Activated T-cell treated with anti-CD3 and anti-CD28 coated beads, Interleukin-2, amount 50 U/mL, for 48 hours (primary cell): ENCODE measurements around the gene SPTBN5.

Experiments used
- DNase-seq, 2 experiments: peaks; one replicate each; pipeline ENCODE4 v3.0.0-alpha.2; 2020

SPTBN5 gene

DNA sequence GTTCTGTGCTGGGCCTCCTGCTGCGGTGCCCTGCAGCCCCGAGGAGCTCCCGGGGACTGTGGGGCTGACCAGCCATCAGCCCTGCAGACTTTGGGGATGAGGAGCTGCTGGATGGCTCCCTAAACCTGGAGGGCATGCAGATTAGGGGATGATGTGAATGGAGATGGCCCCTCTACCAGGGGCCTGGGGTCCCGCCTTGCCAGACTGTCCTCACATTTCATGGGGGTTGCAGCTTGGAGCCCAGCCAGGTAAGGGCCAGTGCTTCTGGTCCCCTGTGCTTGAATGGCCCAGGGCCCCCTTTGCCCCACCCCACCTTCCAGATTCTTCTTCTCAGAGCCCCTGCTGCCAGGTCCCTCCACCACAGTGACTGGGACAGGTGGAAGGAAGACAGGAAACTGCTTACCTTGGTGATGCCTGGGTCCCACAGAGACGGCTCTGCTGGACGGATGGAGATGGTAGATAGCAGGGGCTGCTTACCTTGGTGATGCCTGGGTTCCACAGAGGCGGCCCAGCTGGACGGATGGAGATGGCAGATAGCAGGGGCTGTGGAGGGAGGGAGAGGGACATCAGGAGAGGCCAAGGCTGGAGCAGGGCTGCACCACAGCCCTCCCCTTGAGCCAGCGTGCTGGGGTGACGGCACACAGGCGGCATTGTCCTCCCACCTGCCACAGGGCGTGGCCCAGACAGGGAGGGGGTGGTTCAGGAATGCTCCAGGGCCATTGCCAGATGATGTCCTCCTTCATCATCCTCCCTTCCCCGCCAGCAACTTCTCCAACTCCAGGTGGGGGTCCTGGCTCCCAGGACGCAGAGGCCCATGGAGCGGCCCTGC, at the start of gene SPTBN5:
SPTBN5 (minus strand) TSS at position 632 of the 829 bp plus-strand sequence; CDS start at position 76, 556 bp downstream.
- DNase-seq: no peak

GRCh38 chr15:41942886-41943285, 49.0 kb upstream of the SPTBN5 start:
- DNase-seq: no peak

DNA sequence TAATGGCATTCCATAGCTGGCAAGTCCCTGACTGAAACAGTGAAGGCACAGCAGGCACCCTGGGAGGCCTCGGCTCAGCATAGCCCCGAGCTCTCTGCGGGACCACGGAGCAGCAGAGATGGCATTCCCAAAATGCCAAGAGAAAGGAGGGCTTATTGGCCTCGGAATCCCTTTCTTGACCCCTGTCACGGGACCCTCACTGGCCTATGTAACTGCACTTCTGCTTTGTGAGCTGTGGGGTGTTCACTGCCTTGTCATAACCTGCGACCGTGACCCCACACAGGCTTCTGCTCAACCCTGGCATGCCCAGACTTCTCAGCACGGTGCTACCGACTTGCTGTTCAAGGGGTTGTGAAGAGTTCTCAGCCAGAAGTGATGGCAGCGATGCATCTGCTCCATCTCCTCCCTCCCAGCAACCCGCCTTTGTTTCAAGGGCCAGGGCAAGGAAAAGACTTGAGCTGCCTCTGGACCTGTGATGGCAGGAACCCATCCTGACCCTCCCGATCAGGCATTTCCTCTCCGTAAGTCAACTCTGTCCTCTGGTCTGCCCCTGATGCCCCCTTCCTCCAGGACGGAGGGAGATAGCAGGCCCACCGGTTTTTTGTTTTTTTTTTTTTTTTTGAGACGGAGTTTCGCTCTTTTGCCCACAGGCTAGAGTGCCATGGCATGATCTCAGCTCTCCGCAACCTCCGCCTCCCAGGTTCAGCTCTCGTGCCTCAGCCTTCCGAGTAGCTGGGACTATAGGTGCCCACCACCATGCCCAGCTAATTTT, 48.0 kb upstream of the SPTBN5 start:
- DNase-seq: no peak

DNA sequence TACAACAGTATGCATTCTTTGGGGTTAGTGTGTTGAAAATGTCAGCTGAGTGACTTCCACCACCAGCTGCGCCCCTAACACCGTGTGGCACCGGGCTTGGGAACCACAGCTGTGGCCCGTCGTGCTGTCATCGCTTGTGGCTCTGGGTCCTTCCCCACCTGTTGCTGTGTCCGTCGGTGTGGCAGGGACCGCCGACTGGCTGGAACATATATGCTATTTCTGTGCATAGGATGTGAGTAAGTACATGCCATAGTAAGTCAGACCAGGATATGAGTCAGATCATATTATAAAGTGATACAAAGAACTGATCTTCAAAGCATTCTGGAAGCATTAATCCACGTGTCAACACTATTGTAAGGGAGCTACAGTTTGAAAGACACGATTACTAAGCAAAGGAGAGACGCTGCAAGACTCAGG, 46.6 kb upstream of the SPTBN5 start:
- DNase-seq: peak; percentile 77 to 81

DNA sequence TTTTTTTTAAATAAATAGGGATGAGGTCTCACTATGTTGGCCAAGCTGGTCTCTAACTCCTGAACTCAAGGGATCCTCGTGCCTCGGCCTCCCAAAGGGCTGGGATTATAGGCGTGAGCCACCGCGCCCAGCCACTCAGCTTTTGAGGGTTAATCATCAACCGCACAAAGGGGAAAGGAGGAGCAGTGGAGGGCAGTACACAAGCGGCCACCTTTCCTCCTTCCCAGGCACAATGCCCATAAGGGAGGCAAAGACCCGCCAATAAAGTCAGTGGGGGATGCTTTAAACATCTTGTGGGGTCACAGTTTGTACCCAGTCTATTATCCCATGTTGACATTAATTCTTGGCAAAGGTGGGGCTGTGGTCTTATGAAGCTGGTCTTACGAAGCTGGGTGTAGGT, 46.1 kb upstream of the SPTBN5 start:
- no peak for DNase-seq

DNA sequence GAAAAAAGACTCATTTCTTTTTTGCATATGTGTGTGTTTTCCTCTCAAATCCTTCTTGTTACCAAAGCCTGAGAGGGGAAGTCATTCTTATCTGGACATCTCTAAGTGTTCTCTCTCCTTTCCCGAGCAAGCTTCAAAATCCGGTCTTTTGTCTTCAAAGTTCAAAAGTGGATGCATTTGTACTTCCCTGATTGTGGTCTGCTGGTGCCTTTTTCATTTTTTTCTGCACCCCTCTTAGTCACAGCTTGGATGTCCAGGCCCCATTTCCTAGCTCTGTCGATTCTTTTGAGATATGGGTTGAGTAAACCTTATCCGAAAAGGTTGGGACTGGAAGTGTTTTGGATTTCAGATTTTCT, 43.7 kb upstream of the SPTBN5 start:
- no peak for DNase-seq

GRCh38 chr15:41936649-41937567, 43.1 kb upstream of the SPTBN5 start:
- peak; percentile 81 to 84 for DNase-seq

DNA sequence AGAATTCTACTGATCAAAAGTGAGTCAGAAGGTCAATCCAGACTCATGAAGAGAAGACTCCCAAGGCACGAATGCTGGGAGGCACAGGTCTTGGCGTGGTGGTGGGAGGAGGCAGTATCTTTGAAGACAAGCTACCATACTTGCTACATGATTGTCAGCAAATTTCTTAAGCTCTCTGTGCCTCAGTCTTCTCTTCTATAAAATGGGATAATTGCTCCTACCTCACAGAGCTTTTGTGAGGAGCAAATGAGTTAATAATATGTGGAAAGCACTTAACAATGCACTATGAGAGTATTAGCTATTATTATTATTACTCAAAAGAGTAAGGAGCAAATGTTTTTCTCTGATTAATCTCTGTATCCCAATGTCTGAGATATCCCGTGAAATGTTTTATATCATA, 42.3 kb upstream of the SPTBN5 start:
- no peak for DNase-seq

GRCh38 chr15:41935566-41936020, 41.7 kb upstream of the SPTBN5 start:
- DNase-seq: peak; percentile 62 to 65

DNA sequence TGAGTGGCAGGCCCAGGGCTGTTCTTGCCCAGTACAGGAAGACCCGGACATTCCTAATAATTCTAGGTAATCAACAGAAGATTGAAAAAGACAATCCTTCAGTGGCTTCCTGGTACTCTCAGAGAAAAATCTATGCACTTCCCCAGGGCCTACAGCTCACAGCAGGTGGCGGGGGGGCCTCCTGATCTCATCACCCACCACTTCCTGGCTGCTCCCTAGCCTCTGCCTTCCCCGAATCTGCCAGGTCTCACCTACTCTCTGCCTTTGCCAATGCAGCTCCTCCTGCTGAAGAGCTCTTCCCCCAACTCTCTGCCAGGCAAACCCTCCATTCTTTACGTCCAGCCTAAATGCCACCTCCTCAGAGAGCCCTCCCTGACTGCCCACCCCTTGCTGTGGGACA, 41.0 kb upstream of the SPTBN5 start:
- peak; percentile 75 to 79 for DNase-seq

- peak in 1 of 2 experiments; percentile 34 for DNase-seq
Measured at GRCh38 chr15:41933771-41934170, 39.9 kb upstream of the SPTBN5 start.

GRCh38 chr15:41933326-41933725, 39.5 kb upstream of the SPTBN5 start:
- no peak for DNase-seq

DNA sequence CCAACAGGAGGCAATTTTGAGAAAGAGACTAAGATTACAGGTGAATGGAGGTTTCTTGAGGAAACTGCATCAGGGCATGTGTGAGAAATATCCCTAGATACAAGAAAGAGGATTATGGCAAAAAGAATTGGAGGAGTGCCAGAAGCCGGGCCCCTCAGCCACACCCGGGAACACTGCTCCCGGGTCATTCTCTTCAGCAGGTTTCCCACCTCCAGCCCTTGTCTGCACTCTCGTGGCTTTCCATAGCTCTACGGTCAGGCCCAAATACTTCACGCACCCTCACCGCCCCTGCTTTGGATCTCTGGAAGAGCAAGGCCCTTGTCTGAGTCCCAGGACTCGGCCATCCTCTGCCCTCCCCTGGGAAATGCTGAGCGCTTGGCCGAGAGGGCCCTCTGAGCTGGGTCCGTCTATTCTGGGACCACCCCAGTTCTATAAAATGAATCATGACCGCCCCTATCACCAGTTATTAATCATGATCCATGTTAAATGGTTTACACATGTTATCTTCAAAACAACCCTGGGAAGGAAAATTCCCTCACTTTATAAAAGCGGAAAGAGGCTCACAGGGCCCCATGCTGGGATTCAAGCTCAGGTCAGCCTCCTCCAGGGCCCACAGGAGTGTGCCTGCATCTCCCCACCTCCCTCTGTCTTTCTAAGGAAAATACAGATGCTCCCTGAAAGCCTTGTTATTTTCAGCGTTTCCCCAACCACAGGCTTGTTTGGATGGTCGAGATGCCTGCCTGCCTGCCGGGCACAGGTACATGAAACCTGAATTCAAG, 38.8 kb upstream of the SPTBN5 start:
- no peak for DNase-seq

GRCh38 chr15:41932101-41932500, 38.2 kb upstream of the SPTBN5 start:
- DNase-seq: no peak

DNA sequence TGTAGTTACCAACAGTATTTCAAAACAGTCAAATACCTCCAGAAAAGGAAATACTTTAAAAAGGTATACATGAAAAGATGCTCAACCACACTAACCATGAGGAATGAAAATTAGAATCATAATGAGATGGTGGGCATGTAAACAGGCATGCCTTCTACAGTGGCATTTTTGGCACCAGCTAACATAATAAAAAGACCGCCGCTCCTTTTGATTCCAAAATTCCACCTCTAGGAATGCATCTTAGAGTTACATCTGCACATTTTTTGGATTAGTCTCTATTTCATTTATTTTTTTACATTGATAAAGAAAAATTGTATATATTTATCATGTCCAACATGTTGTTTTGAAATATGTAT, 37.0 kb upstream of the SPTBN5 start:
- no peak for DNase-seq

DNA sequence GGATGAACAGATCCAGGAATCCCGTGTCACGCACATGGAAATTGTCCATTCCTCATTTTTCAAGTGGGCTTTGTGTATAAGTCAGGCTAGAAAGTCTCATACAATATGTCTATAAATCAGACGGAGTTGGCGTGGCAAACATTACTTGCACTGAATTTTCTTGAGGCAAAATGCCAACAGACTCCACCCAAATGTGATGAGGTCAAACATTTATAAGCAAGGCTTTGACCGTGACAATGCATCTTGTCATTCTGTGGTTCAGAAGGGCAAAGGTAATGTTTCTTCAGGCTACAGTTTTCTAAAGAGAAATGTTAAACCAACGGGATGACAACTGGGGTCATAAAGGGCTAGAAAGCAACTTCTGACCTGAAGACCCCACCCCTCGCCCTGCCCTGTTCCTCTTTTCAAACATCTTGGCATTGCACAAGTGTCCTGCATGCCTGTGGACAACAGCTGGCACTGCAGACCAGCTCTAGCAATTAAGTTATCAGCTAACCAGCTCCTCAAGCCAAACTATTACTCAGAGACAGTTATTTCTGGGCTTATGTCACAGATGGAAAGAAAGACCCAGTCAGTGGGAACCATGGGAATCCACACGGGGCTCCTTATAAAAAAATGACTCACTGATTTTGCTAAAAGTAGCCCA, 36.5 kb upstream of the SPTBN5 start:
- no peak for DNase-seq

DNA sequence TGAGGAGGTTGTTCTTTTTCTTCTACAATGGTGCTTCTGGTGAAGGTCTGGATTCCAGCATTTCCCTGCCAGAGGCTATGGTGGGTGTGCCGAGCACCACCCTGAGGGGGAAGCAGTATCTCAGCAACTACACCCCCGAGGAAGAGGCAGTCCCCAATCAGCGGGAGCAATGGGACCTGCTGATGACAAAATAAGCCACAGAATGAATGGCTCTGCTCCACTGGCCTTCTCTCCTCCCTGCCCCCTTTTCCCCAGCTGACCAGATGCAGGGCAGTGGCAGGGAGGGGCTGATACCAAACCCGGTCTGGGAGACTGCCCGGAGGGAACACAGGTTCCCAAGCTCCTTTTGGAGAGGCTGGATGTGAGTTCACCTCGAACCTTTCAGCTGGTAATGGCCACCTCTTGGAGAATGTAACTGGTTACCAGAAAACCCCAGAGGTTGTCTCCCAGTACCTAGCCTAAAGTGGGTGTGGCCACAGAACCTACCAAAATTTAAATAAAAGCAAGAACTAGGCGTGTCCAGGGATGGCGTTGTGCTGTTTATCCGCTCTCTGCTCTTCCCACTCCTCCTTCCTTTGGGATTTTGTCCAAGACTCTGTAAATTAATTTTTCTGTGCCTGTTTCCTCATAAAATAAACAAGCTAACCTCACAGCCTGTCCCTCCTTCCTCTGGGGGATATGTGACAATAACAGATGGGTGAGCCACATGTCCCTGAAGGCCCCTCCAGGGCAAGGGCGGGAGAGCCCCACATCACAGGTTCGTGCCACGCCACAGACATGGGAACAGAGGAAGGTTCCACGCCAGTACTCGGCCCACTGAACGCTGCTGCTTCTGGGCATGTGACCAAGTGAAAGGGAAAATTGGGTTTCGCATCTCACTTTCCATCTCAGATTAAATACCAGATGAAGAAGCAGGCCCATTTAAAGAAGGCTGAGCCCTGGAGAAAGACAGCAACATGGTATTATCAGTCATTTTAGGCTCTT, 35.1 kb upstream of the SPTBN5 start:
- no peak for DNase-seq

- no peak for DNase-seq
Measured at GRCh38 chr15:41928100-41928499, 34.2 kb upstream of the SPTBN5 start.

DNA sequence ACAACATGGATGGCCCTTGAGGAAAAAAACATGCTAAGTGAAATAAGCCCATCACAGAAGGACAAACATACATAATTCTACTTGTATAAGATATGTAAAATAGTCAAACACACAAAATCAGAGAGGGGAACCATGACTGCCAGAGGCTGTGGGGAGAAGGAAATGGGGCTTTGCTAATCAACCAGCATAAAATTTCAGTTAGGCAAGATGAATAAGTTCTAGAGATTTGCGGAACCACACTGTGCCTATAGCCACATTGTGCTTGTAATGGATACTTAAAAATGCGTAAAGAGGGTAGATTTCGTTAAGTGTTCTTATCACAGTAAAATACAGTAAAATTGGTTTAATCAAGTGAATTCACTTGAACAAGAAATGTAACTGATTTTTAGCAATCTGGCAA, 33.7 kb upstream of the SPTBN5 start:
- no peak for DNase-seq
